ENCODE results near the gene EIF4EBP3. TPM values are rescaled to one million over a fixed set of nuclear protein-coding genes. Genes with fewer than 3 reads are reported as not detected.

EIF4EBP3 gene
- total RNA-seq, 1 donor = 4.7 TPM

DNA sequence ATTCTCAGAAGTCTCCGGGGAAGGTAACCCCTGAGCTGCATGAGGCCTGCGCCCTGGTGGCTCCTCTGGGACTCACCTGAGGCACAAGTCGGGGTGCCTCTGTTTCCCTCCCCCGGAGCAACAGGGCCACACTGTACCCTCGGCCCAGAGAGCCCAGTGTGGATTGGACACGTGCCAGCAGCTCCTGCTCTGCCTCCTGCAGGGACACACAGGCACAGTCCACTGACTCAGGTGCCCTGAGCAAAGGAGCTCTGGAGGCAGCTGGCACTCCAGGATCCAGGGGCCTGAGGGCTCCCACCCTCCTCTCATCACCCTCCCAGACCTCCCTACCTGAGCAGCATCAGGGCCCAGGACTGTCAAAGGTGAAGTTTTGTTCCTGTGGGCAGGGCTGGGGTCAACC is 46.7 kb downstream of the EIF4EBP3 start:
- TF ChIP-seq, protein P1, sequence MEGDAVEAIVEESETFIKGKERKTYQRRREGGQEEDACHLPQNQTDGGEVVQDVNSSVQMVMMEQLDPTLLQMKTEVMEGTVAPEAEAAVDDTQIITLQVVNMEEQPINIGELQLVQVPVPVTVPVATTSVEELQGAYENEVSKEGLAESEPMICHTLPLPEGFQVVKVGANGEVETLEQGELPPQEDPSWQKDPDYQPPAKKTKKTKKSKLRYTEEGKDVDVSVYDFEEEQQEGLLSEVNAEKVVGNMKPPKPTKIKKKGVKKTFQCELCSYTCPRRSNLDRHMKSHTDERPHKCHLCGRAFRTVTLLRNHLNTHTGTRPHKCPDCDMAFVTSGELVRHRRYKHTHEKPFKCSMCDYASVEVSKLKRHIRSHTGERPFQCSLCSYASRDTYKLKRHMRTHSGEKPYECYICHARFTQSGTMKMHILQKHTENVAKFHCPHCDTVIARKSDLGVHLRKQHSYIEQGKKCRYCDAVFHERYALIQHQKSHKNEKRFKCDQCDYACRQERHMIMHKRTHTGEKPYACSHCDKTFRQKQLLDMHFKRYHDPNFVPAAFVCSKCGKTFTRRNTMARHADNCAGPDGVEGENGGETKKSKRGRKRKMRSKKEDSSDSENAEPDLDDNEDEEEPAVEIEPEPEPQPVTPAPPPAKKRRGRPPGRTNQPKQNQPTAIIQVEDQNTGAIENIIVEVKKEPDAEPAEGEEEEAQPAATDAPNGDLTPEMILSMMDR (IDR thresholded peaks at IDR 0.05; ENCODE audit: extremely low read depth, low read depth, low read length) = no peak
- H4K20me1 ChIP-seq (ENCODE audit: insufficient read depth, low read length) = no peaks in the 10 kb centered on the region
- H3K9me3 ChIP-seq (ENCODE audit: low read depth, low read length) = no peaks in the 10 kb centered on the region
- no peak for DNase-seq (ENCODE audit: insufficient read length, low spot score, missing footprints)
- H2AFZ ChIP-seq (ENCODE audit: low read length) = no peak overlapping the region
- H3K4me2 ChIP-seq (ENCODE audit: insufficient read depth, low read length) = no peak overlapping the region
- peaks cover 15% of the 10 kb centered on the region for H3K4me1 ChIP-seq (ENCODE audit: insufficient read depth, low read length)
- H3K79me2 ChIP-seq (ENCODE audit: insufficient read depth, low read length) = no peaks in the 10 kb centered on the region
- peaks cover 3% of the 10 kb centered on the region for H3K27me3 ChIP-seq (ENCODE audit: insufficient read depth, low read length)
- no peak overlapping the region for H3K27ac ChIP-seq (ENCODE audit: low read depth, low read length)
- no peaks in the 10 kb centered on the region for H3K36me3 ChIP-seq (ENCODE audit: insufficient read depth, low read length)
- no peak overlapping the region for H3K4me3 ChIP-seq (ENCODE audit: insufficient read depth, low read length)

DNA sequence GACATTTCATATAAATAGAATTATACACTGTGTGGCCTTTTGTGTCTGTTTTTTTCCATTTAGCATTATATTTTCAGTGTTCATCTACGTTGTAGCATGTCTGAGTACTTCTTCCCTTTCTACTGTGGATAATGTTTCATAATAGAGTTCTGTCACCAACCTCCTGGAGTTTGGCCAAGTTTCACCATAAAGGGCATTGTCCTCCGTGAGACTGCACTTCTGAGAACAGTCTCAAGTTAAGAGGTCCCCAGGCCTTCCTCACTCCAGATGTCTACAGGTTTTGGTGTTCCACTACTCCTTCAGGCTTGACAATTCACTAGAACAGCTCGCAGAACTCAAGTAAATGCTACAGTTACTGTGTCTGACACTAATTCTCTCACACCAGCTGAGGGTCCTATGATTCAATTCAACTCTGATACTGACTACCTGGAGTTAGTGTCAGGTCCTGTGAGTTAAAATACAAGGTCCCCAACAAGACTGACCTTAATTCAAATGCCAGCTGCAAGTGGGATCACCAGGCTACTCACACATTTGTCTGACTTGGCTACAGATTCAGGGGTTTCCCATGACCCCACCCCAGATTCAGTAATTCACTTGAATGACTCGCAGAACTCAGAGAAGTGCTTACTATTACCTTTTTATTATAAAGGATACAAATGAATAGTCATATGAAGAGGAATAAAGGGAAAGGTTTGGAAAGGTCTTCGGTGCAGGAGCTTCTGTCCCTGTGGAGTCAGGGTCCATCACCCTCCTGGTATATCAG is 48.3 kb downstream of the EIF4EBP3 start:
- H2AFZ ChIP-seq (ENCODE audit: low read length) = no peak overlapping the region
- no peaks in the 10 kb centered on the region for H3K79me2 ChIP-seq (ENCODE audit: insufficient read depth, low read length)
- DNase-seq (ENCODE audit: insufficient read length, low spot score, missing footprints) = no peak
- H3K9me3 ChIP-seq (ENCODE audit: low read depth, low read length) = no peaks in the 10 kb centered on the region
- H3K36me3 ChIP-seq (ENCODE audit: insufficient read depth, low read length) = no peaks in the 10 kb centered on the region
- TF ChIP-seq, protein P1 (IDR thresholded peaks at IDR 0.05; ENCODE audit: extremely low read depth, low read depth, low read length) = no peak
- no peak overlapping the region for H3K4me3 ChIP-seq (ENCODE audit: insufficient read depth, low read length)
- no peak overlapping the region for H3K27ac ChIP-seq (ENCODE audit: low read depth, low read length)
- no peaks in the 10 kb centered on the region for H4K20me1 ChIP-seq (ENCODE audit: insufficient read depth, low read length)
- H3K4me2 ChIP-seq (ENCODE audit: insufficient read depth, low read length) = no peak overlapping the region
- H3K4me1 ChIP-seq (ENCODE audit: insufficient read depth, low read length) = peaks cover 10% of the 10 kb centered on the region
- peaks cover 1% of the 10 kb centered on the region for H3K27me3 ChIP-seq (ENCODE audit: insufficient read depth, low read length)

DNA sequence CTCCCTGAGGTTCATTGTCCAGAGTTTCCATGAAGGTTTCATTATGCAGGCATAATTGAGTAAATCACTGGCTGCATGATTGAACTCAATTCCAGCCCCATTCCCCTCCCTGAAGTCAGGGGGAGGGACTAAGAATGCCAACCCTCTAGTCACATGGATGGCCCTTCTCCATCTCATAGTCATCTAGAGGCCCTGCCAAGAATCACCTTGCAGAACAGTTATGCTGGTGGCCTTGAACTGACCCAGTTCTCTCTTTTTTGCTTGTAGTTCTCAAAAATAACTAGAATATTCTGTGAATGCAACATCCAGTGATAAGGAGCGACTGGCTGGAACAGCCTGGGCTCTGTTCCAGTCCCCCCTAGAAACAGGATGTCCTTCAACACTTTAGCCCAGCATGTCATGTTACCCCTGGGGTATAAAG is 48.9 kb downstream of the EIF4EBP3 start:
- Histone ChIP-seq H2AFZ (ENCODE audit: low read length) (no peak overlapping the region), H3K4me3 (ENCODE audit: insufficient read depth, low read length) (no peak overlapping the region), H3K4me1 (ENCODE audit: insufficient read depth, low read length) (peaks cover 8% of the 10 kb centered on the region), H3K27ac (ENCODE audit: low read depth, low read length) (no peak overlapping the region), H3K27me3 (ENCODE audit: insufficient read depth, low read length) (no peaks in the 10 kb centered on the region), H3K79me2 (ENCODE audit: insufficient read depth, low read length) (no peaks in the 10 kb centered on the region), H3K4me2 (ENCODE audit: insufficient read depth, low read length) (no peak overlapping the region), H3K9me3 (ENCODE audit: low read depth, low read length) (no peaks in the 10 kb centered on the region), H4K20me1 (ENCODE audit: insufficient read depth, low read length) (no peaks in the 10 kb centered on the region), H3K36me3 (ENCODE audit: insufficient read depth, low read length) (no peaks in the 10 kb centered on the region)
- TF ChIP-seq, protein P1 (IDR thresholded peaks at IDR 0.05; ENCODE audit: extremely low read depth, low read depth, low read length) = no peak
- no peak for DNase-seq (ENCODE audit: insufficient read length, low spot score, missing footprints)

DNA sequence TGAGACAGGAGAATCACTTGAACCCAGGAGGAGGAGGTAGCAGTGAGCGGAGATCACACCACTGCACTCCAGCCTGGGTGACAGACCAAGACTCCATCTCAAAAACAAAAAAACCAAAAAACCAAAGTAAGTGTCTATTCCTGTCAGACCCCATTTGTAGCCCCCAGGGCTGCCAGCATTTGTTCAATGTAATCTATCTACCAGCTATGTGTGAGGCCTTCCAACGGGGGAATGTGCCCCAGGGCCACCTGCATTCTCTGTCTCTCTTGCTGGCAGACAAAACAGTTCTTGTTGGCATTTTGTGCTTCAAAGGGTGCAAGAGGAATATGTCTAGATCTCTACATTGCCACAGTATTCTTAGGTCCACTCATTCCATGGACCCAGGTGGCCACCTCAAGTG is 51.4 kb downstream of the EIF4EBP3 start:
- no peaks in the 10 kb centered on the region for H3K9me3 ChIP-seq (ENCODE audit: low read depth, low read length)
- no peak overlapping the region for H3K4me2 ChIP-seq (ENCODE audit: insufficient read depth, low read length)
- no peaks in the 10 kb centered on the region for H3K4me1 ChIP-seq (ENCODE audit: insufficient read depth, low read length)
- no peaks in the 10 kb centered on the region for H4K20me1 ChIP-seq (ENCODE audit: insufficient read depth, low read length)
- H3K36me3 ChIP-seq (ENCODE audit: insufficient read depth, low read length) = no peaks in the 10 kb centered on the region
- no peak overlapping the region for H3K4me3 ChIP-seq (ENCODE audit: insufficient read depth, low read length)
- H3K27me3 ChIP-seq (ENCODE audit: insufficient read depth, low read length) = no peaks in the 10 kb centered on the region
- no peaks in the 10 kb centered on the region for H3K79me2 ChIP-seq (ENCODE audit: insufficient read depth, low read length)
- no peak for DNase-seq (ENCODE audit: insufficient read length, low spot score, missing footprints)
- no peak overlapping the region for H2AFZ ChIP-seq (ENCODE audit: low read length)
- TF ChIP-seq, protein P1 (IDR thresholded peaks at IDR 0.05; ENCODE audit: extremely low read depth, low read depth, low read length) = no peak
- no peak overlapping the region for H3K27ac ChIP-seq (ENCODE audit: low read depth, low read length)

Small RNAs within 50 kb of the gene (small RNA-seq; reads per million reads assigned to genes)
- gene RF00279 = not detected
- not detected for gene RF00443

Other genes starting within 250 kb of the EIF4EBP3 start
- gene PFDN1, start 244.6 kb upstream of the EIF4EBP3 start, total RNA-seq = 58.3 and 65.9 TPM in 2 replicates
- 1.8 and 2.5 TPM in 2 replicates for gene HBEGF, start 201.1 kb upstream of the EIF4EBP3 start, total RNA-seq
- not detected in 2 replicates for gene SLC4A9, start 187.5 kb upstream of the EIF4EBP3 start, total RNA-seq
- gene ANKHD1, start 145.8 kb upstream of the EIF4EBP3 start, total RNA-seq = 81.1 and 87.8 TPM in 2 replicates
- gene SRA1, start 9.8 kb downstream of the EIF4EBP3 start, total RNA-seq = 28.2 and 35.7 TPM in 2 replicates
- gene APBB3, start 16.9 kb downstream of the EIF4EBP3 start, total RNA-seq = 19.7 and 24.2 TPM in 2 replicates
- 17.4 and 20.6 TPM in 2 replicates for gene SLC35A4, start 17.2 kb downstream of the EIF4EBP3 start, total RNA-seq
- gene CD14, start 85.5 kb downstream of the EIF4EBP3 start, total RNA-seq = 1.8 and 4.0 TPM in 2 replicates
- gene TMCO6, start 91.8 kb downstream of the EIF4EBP3 start, total RNA-seq = 8.3 and 8.5 TPM in 2 replicates
- 29.7 and 30.6 TPM in 2 replicates for gene NDUFA2, start 100.0 kb downstream of the EIF4EBP3 start, total RNA-seq
- 70.1 and 84.3 TPM in 2 replicates for gene IK, start 100.2 kb downstream of the EIF4EBP3 start, total RNA-seq
- 30.8 and 32.1 TPM in 2 replicates for gene WDR55, start 117.2 kb downstream of the EIF4EBP3 start, total RNA-seq
- gene DND1, start 125.9 kb downstream of the EIF4EBP3 start, total RNA-seq = 0.59 TPM in 1 of 2 replicates, not detected in the other
- 41.3 and 41.6 TPM in 2 replicates for gene HARS1, start 143.7 kb downstream of the EIF4EBP3 start, total RNA-seq
- 28.6 and 31.5 TPM in 2 replicates for gene HARS2, start 143.8 kb downstream of the EIF4EBP3 start, total RNA-seq
- gene ZMAT2, start 152.8 kb downstream of the EIF4EBP3 start, total RNA-seq = 31.8 and 33.9 TPM in 2 replicates
- gene PCDHA1, start 238.5 kb downstream of the EIF4EBP3 start, total RNA-seq = not detected in 2 replicates
- under 0.01 and 0.29 TPM in 2 replicates for gene PCDHA2, start 247.2 kb downstream of the EIF4EBP3 start, total RNA-seq

Data from osteoblast (primary cell).